GM21526 (cell line): ENCODE data around the gene DARS1.

Experiments used
- ATAC-seq: cut with Tn5 transposase; IDR thresholded peaks from one replicate; pipeline ENCODE4 v1.9.1; 2021; ENCODE audit warnings: moderate library complexity; ENCODE audit not compliant: unreplicated experiment, low FRiP score

The DARS1 gene

GRCh38 chr2:135948642-135949355 lies 36.6 kb downstream of the DARS1 start:
- ATAC-seq: no peak

GRCh38 chr2:135948141-135948540 lies 37.3 kb downstream of the DARS1 start:
- ATAC-seq: no peak

DNA sequence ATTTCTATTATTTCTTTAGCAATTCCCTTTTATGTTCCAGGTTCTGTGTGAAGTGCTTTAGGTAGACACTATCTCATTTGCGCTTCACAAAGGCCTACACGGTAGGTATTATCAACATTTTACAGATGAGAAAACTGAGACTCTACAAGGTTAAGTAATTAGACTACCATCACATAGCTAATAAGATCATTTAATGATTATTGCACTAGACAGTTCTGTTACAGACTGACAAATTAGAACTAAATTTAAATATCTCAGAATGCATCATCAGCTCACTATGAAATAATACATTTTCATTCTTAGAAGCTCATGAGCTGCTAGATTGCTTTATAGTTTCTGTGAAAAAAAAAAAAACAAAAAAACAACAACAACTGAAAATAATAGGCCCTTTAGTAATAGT lies 37.9 kb downstream of the DARS1 start:
- no peak for ATAC-seq

- ATAC-seq: no peak
Measured at GRCh38 chr2:135945526-135945925, 39.9 kb downstream of the DARS1 start.

GRCh38 chr2:135944625-135945024 lies 40.8 kb downstream of the DARS1 start:
- ATAC-seq: no peak

DNA sequence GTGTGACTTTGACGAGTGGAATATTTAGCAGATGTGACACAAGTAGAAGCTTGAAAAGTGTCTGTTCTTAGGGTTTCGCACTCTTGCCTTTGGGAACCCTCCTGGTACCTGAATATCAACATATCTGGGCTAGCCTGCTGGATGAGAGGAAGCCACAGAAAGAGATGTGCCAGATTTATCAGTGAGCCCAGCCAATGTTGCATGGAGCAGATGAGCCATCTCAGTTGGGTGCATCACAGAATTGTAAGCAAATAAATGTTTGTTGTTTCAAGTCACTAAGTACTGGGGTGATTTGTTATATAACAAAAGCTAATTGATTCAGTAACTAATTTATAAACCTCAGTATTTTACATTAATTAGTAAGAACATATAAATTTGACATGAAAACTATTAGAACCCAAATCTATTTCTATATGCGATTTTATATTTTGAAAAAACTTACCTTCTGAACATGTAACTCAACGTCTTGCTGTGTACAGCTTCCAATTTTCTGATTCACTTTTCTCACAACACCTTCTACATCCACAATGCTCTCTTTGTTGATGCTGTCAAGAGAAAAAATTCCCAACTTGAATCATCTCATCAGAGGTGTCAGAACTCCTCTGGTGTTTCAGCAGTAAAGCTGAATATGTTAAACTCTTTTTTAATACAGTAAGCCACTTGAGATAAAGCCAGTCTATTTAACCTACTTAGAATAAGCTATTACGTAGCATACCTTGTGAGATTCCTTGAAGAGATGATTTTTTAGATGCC lies 42.3 kb downstream of the DARS1 start:
- ATAC-seq: no peak

GRCh38 chr2:135936524-135936923 lies 48.9 kb downstream of the DARS1 start:
- no peak for ATAC-seq

DNA sequence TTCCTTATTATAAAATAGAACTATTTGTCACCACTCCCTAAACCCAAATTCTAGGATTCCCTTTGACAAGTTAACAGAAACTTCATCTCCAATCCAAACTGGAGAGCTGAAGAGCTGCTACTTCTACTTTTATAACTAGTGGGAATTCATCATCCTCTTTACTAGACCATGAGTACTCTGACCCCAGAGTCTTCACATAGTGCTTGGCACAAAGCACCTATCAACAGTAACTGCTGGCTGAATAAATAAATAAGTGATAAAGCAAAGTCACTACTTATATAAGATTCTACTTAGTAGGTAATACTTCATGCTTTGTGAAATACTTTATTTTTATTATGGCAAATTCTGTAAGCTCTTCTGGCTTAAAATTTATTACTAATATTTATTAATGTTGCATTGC lies 49.5 kb downstream of the DARS1 start:
- ATAC-seq: no peak

GRCh38 chr2:135931776-135932443 lies 53.5 kb downstream of the DARS1 start:
- peak; percentile 70 for ATAC-seq

GRCh38 chr2:135926605-135927004 lies 58.8 kb downstream of the DARS1 start:
- no peak for ATAC-seq

- no peak for ATAC-seq
Measured at GRCh38 chr2:135925571-135925970, 59.9 kb downstream of the DARS1 start.

DNA sequence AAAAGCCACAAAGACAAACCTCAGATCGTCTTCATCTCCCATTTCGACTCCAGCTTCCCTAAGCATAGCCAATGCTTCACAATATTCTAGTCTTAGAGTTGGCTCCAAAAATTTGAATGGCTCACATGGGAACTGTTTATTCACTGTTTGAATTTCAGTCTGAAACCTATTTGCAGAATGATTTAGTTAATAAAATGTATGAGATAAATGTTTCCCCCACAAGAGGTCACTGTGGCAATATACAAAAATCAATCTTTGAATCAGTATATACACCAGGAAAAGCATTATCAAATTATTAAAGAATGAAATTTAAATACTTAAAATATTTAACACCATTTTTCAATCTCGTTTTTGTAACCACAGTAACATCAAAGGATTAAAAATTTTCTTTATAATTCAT lies 69.2 kb downstream of the DARS1 start:
- ATAC-seq: no peak

- no peak for ATAC-seq
Measured at GRCh38 chr2:135914485-135914884, 70.9 kb downstream of the DARS1 start.

GRCh38 chr2:135913727-135914365 lies 71.6 kb downstream of the DARS1 start:
- no peak for ATAC-seq

DNA sequence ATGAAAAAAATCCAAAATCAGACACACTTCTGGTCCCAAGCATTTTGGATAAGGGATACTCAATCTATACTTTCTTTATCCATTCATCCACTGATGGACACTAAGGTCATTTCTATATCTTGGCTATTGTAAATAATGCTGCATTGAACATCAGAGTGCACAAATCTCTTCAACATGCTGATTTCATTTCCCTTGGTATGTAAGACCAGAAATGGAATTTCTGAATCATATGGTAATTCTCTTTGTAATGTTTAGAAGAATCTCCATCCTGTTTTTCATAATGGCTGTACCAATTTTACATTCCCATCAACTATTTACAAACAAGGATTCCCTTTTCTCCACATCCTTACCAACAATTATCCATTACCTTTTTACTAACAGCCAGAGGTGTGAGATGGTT lies 75.5 kb downstream of the DARS1 start:
- no peak for ATAC-seq

DNA sequence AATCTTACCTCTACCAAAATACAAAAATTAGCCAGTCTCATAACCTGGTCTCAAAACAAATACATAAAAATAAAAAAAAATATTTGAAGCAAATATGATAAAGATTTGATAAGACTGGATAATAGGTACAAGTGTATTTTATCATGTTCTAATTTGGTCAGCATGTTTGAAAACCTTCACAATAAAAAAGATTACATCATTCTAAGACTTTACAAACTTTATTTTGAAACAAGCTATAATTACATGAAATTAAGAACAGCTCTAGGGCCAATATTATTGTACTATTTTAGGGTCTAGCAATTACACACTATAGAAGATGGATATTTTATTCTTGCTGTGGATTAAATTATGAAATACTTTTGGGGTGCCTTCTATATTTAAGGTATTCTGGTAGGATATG lies 79.7 kb downstream of the DARS1 start:
- ATAC-seq: no peak

DNA sequence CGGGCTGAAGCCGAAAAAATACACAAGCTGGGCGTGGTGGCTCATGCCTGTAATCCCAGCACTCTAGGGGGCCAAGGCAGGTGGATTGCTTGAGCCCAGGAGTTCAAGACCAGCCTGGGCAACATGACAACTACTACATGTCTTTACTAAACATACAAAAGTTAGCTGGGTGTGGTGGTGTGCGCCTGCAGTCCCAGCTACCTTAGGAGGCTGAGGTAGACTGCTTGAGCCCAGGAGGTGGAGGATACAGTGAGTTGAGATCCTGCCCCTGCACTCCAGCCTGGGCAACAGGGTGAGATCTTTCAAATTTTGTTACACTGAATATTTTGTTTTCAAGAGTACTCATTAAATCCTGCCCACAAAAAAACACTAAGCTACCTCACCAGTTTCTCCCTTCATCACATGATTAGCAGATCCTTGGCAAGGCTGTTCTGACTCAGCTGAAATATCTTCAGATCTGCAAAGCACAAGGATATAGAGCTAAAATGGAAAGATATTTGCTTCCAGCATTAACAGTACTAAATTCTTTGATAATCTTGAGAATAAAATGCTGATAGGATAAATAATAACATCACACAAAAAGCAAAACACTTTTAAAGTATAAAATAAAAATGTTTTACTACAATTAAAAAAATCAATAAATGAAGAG lies 81.0 kb downstream of the DARS1 start:
- no peak for ATAC-seq

- ATAC-seq: no peak
Measured at GRCh38 chr2:135903650-135904049, 81.8 kb downstream of the DARS1 start.

DNA sequence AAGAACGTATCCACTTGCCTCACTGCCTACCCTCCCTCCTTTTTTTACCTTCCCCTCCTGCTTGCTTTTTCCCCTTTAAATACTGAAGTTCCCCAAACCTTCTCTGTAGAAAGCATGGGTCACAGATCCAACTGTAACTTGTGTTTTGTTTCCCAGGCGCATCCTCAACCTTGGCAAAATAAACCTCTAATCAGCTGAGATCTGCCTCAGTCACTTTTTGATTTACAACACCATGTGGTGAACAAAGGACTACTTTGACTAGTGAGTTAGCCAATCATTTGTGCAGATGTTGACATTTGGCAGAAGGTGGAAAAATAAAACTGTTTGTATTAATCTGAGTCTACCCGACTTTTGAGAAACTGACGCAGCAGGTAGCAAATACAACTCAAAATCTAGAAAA lies 85.9 kb downstream of the DARS1 start:
- no peak for ATAC-seq

- ATAC-seq: no peak
Measured at GRCh38 chr2:135898234-135898786, 87.1 kb downstream of the DARS1 start.
